Activated naive CD4-positive, alpha-beta T cell treated with anti-CD3 and anti-CD28 coated beads, Interleukin-2, amount 50 U/mL, for 72 hours (primary cell): Measurements from ENCODE around the gene TTYH2. TPM values are rescaled to one million over a fixed set of nuclear protein-coding genes. Genes with fewer than 3 reads are reported as not detected.

Experiments used
- ATAC-seq, 2 donors: fragments of 150-1000 bp; cut with Tn5 transposase; 2 replicates each; pipeline ENCODE4 v1.10.0; 2021; ENCODE audit warnings: mild to moderate bottlenecking in 2 of 2, moderate library complexity in 2 of 2
- DNase-seq, 2 donors: peaks; one replicate each; pipeline ENCODE4 v3.0.0; 2021 to 2022; ENCODE audit warnings: low spot score in 2 of 2
- H3K27ac Mint-ChIP-seq, 2 donors: one replicate each; pipeline ENCODE4 v1.8.0; 2022; ENCODE audit warnings: mild to moderate bottlenecking in 2 of 2, mixed read lengths in 2 of 2
- H3K36me3 Mint-ChIP-seq, 2 donors: one replicate each; pipeline ENCODE4 v1.8.0; 2022; ENCODE audit warnings: mixed read lengths in 2 of 2
- H3K9me3 Mint-ChIP-seq, 2 donors: one replicate each; pipeline ENCODE4 v1.8.0; 2022; ENCODE audit warnings: mixed read lengths in 2 of 2
- total RNA-seq, 2 donors: library from RNA; stranded (reverse); gene quantifications; one replicate each; pipeline ENCODE4 v1.2.3, GENCODE V29; 2022

TTYH2 gene
- total RNA-seq, 2 donors from 2014 or later = 2.2 to 5.6 TPM

- DNase-seq (no peak), ATAC-seq (no peak)
- no peaks in the 10 kb centered on the region for H3K9me3 Mint-ChIP-seq
- H3K36me3 Mint-ChIP-seq = no peaks in the 10 kb centered on the region
- no peak overlapping the region for H3K27ac Mint-ChIP-seq
Observed at GRCh38 chr17:74240618-74241205, 27.3 kb downstream of the TTYH2 start.

- Mint-ChIP-seq H3K9me3 (no peaks in the 10 kb centered on the region), H3K36me3 (no peaks in the 10 kb centered on the region)
- ATAC-seq = no peak
Observed at GRCh38 chr17:74241431-74241830, 28.1 kb downstream of the TTYH2 start.

GRCh38 chr17:74241847-74242246 lies 28.5 kb downstream of the TTYH2 start:
- peak overlapping the region in 1 of 2 donors; percentile 36 for H3K27ac Mint-ChIP-seq
- H3K9me3 Mint-ChIP-seq = no peaks in the 10 kb centered on the region
- DNase-seq (no peak), ATAC-seq (no peak)
- H3K36me3 Mint-ChIP-seq = no peaks in the 10 kb centered on the region

More at GRCh38 chr17:74241431-74241830, 28.1 kb downstream of the TTYH2 start:
- H3K27ac Mint-ChIP-seq = no peak overlapping the region
- DNase-seq = no peak

GRCh38 chr17:74243013-74243755 lies 29.8 kb downstream of the TTYH2 start:
- no peak for ATAC-seq
- Mint-ChIP-seq H3K9me3 (no peaks in the 10 kb centered on the region), H3K27ac (no peak overlapping the region), H3K36me3 (no peaks in the 10 kb centered on the region)
- no peak for DNase-seq

GRCh38 chr17:74244128-74244527 lies 30.8 kb downstream of the TTYH2 start:
- no peak for DNase-seq
- H3K9me3 Mint-ChIP-seq = no peaks in the 10 kb centered on the region
- H3K27ac Mint-ChIP-seq = no peak overlapping the region
- H3K36me3 Mint-ChIP-seq = no peaks in the 10 kb centered on the region
- ATAC-seq = no peak

GRCh38 chr17:74244548-74244947 lies 31.2 kb downstream of the TTYH2 start:
- ATAC-seq = no peak
- H3K27ac Mint-ChIP-seq = no peak overlapping the region
- DNase-seq = no peak
- H3K9me3 Mint-ChIP-seq = no peaks in the 10 kb centered on the region
- no peaks in the 10 kb centered on the region for H3K36me3 Mint-ChIP-seq

- ATAC-seq = no peak
- Mint-ChIP-seq H3K36me3 (no peaks in the 10 kb centered on the region), H3K27ac (no peak overlapping the region), H3K9me3 (no peaks in the 10 kb centered on the region)
- DNase-seq = no peak
Observed at GRCh38 chr17:74245145-74245831, 31.9 kb downstream of the TTYH2 start.

- DNase-seq (no peak), ATAC-seq (no peak)
- no peaks in the 10 kb centered on the region for H3K9me3 Mint-ChIP-seq
- H3K36me3 Mint-ChIP-seq = no peaks in the 10 kb centered on the region
- H3K27ac Mint-ChIP-seq = peak overlapping the region in 1 of 2 donors; percentile 74
Observed at GRCh38 chr17:74245871-74246270, 32.5 kb downstream of the TTYH2 start.

GRCh38 chr17:74249590-74250270 lies 36.4 kb downstream of the TTYH2 start:
- Mint-ChIP-seq H3K27ac (no peak overlapping the region), H3K9me3 (no peaks in the 10 kb centered on the region), H3K36me3 (no peaks in the 10 kb centered on the region)
- DNase-seq (no peak), ATAC-seq (no peak)

GRCh38 chr17:74250324-74250995 lies 37.1 kb downstream of the TTYH2 start:
- H3K9me3 Mint-ChIP-seq = no peaks in the 10 kb centered on the region
- no peak overlapping the region for H3K27ac Mint-ChIP-seq
- H3K36me3 Mint-ChIP-seq = no peaks in the 10 kb centered on the region
- no peak for ATAC-seq
- no peak for DNase-seq

GRCh38 chr17:74251051-74251450 lies 37.7 kb downstream of the TTYH2 start:
- H3K27ac Mint-ChIP-seq = no peak overlapping the region
- no peaks in the 10 kb centered on the region for H3K36me3 Mint-ChIP-seq
- DNase-seq = no peak
- no peaks in the 10 kb centered on the region for H3K9me3 Mint-ChIP-seq
- no peak for ATAC-seq

- ATAC-seq (no peak), DNase-seq (no peak)
- Mint-ChIP-seq H3K9me3 (no peaks in the 10 kb centered on the region), H3K27ac (no peak overlapping the region), H3K36me3 (no peaks in the 10 kb centered on the region)
Observed at GRCh38 chr17:74251569-74251968, 38.2 kb downstream of the TTYH2 start.

GRCh38 chr17:74252211-74252610 lies 38.8 kb downstream of the TTYH2 start:
- no peaks in the 10 kb centered on the region for H3K9me3 Mint-ChIP-seq
- ATAC-seq (no peak), DNase-seq (no peak)
- H3K27ac Mint-ChIP-seq = no peak overlapping the region
- no peaks in the 10 kb centered on the region for H3K36me3 Mint-ChIP-seq

- DNase-seq = no peak
- H3K9me3 Mint-ChIP-seq = no peaks in the 10 kb centered on the region
- H3K27ac Mint-ChIP-seq = no peak overlapping the region
- ATAC-seq = no peak
- no peaks in the 10 kb centered on the region for H3K36me3 Mint-ChIP-seq
Observed at GRCh38 chr17:74253036-74253435, 39.7 kb downstream of the TTYH2 start.

GRCh38 chr17:74257311-74257710 lies 43.9 kb downstream of the TTYH2 start:
- H3K36me3 Mint-ChIP-seq = no peaks in the 10 kb centered on the region
- ATAC-seq = no peak
- no peaks in the 10 kb centered on the region for H3K9me3 Mint-ChIP-seq
- DNase-seq = no peak
- no peak overlapping the region for H3K27ac Mint-ChIP-seq

GRCh38 chr17:74259667-74260524 lies 46.5 kb downstream of the TTYH2 start:
- ATAC-seq = no peak
- H3K36me3 Mint-ChIP-seq = no peaks in the 10 kb centered on the region

More at GRCh38 chr17:74259667-74260524, 46.5 kb downstream of the TTYH2 start:
- no peak for DNase-seq
- Mint-ChIP-seq H3K9me3 (no peaks in the 10 kb centered on the region), H3K27ac (no peak overlapping the region)
